ENCODE measurements around the gene PREB.

PREB gene

DNA sequence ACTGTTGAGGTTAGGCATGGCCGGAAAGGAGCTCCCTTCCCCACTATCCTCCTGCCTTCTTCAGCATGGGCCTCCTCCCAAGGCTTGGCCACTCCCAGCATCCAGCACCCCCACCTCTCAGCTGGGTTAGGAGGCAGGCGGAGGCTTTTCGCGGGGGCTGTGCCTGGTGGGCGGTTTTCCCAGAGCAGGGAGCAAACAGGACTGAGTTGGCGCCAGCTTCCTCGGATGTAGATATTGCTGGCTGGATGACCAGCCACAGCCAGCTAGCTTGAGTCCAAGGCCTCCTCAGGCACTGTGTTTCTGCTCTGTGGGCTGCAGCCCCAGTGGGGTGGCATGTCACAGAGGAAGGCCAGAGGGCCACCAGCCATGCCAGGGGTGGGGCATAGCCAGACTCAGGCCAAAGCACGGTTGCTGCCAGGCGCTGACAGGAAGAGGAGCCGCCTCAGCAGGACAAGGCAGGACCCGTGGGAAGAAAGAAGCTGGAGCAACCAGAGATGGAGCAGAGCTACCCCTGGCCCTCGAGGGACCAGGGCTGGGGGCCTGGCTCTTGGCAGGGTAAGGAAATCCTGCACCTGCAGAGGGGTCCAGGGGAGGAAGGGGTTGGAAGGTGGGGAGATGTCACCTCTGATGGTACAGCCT, 14.5 kb upstream of the PREB start, which contains the start of gene TCF23:
TSS of gene TCF23 (plus strand) at position 204 of the 639 bp plus-strand sequence. CDS start at position 334, 130 bp downstream.
- Histone ChIP-seq H3K36me3 (ENCODE audit: low read length) (no peaks in the 10 kb centered on the region), H2AFZ (ENCODE audit: low read depth, low read length, severe bottlenecking) (no peak within 1 kb of the TSS), H3K9me2 (replicated peaks; ENCODE audit: insufficient read depth, low read length) (no peaks in the 10 kb centered on the region), H3K27me3 (ENCODE audit: low read length) (no peaks in the 10 kb centered on the region), H3K4me3 (ENCODE audit: insufficient read depth, low read length, poor library complexity, severe bottlenecking) (no peak within 1 kb of the TSS), H3K9me3 (ENCODE audit: insufficient read depth, low read length) (no peaks in the 10 kb centered on the region), H3K79me2 (ENCODE audit: insufficient read depth, low read length) (no peaks in the 10 kb centered on the region), H3K9ac (ENCODE audit: low read length) (no peak within 1 kb of the TSS), H3F3A (ENCODE audit: insufficient read depth) (no peaks in the 10 kb centered on the region), H4K20me1 (ENCODE audit: low read depth, low read length) (no peaks in the 10 kb centered on the region), H3K27ac (ENCODE audit: low read depth, low read length) (no peak within 1 kb of the TSS), H3K4me2 (ENCODE audit: low read depth, low read length, poor library complexity, severe bottlenecking) (no peak within 1 kb of the TSS)
- no peak for TF ChIP-seq EZH2phosphoT487 (conservative IDR thresholded peaks at IDR 0.05; ENCODE audit: low read length)
- TF ChIP-seq, protein P1, sequence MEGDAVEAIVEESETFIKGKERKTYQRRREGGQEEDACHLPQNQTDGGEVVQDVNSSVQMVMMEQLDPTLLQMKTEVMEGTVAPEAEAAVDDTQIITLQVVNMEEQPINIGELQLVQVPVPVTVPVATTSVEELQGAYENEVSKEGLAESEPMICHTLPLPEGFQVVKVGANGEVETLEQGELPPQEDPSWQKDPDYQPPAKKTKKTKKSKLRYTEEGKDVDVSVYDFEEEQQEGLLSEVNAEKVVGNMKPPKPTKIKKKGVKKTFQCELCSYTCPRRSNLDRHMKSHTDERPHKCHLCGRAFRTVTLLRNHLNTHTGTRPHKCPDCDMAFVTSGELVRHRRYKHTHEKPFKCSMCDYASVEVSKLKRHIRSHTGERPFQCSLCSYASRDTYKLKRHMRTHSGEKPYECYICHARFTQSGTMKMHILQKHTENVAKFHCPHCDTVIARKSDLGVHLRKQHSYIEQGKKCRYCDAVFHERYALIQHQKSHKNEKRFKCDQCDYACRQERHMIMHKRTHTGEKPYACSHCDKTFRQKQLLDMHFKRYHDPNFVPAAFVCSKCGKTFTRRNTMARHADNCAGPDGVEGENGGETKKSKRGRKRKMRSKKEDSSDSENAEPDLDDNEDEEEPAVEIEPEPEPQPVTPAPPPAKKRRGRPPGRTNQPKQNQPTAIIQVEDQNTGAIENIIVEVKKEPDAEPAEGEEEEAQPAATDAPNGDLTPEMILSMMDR (IDR thresholded peaks at IDR 0.05; ENCODE audit: insufficient read depth, low read length, poor library complexity, severe bottlenecking) = no peak

DNA sequence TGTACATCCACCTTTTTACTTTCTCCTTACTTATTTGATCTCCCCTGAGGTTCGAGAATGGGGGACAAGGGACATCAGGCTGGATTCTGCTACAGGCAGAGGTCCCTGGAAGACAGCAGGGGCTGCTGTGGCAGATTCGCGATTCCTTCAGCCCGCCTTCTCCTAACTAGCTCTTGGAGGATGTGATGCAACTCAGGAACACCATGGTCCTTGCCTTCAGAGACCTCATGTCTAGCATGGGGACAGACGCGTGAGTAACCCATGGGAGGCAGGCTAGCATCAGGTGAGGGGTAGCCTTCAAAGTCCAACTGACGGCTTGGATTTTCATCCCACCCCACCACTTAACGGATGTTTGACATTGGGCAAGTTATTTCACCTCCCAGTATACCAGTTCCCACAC, 13.5 kb upstream of the PREB start:
- Histone ChIP-seq H3K9me2 (replicated peaks; ENCODE audit: insufficient read depth, low read length) (no peaks in the 10 kb centered on the region), H3K79me2 (ENCODE audit: insufficient read depth, low read length) (no peaks in the 10 kb centered on the region), H4K20me1 (ENCODE audit: low read depth, low read length) (no peaks in the 10 kb centered on the region), H3K9ac (ENCODE audit: low read length) (no peak overlapping the region), H3K27ac (ENCODE audit: low read depth, low read length) (no peak overlapping the region), H3F3A (ENCODE audit: insufficient read depth) (no peaks in the 10 kb centered on the region), H3K27me3 (ENCODE audit: low read length) (no peaks in the 10 kb centered on the region), H3K36me3 (ENCODE audit: low read length) (no peaks in the 10 kb centered on the region), H3K4me2 (ENCODE audit: low read depth, low read length, poor library complexity, severe bottlenecking) (no peak overlapping the region), H2AFZ (ENCODE audit: low read depth, low read length, severe bottlenecking) (no peak overlapping the region), H3K4me3 (ENCODE audit: insufficient read depth, low read length, poor library complexity, severe bottlenecking) (no peak overlapping the region), H3K9me3 (ENCODE audit: insufficient read depth, low read length) (no peaks in the 10 kb centered on the region)
- no peak for TF ChIP-seq EZH2phosphoT487 (conservative IDR thresholded peaks at IDR 0.05; ENCODE audit: low read length)
- TF ChIP-seq, protein P1 (IDR thresholded peaks at IDR 0.05; ENCODE audit: insufficient read depth, low read length, poor library complexity, severe bottlenecking) = no peak

DNA sequence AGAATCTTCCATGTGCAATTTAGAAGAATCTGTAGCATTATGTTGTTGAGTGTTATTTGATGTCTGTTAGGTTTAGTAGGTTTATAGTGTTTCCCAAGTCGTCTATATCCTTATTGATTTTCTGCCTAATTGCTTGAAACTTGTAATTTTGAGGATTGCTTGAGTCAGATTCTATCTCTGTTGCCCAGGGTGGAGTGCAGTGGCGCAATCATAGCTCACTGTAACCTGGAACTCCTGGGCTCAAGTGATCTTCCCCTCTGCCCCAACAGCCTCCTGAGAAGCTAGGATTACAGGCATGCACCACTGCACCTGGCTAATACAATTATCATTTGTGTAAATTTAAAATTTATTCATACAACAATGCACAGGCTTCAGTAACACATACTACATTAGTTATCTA, 11.2 kb upstream of the PREB start:
- Histone ChIP-seq H3F3A (ENCODE audit: insufficient read depth) (no peaks in the 10 kb centered on the region), H3K79me2 (ENCODE audit: insufficient read depth, low read length) (no peaks in the 10 kb centered on the region), H4K20me1 (ENCODE audit: low read depth, low read length) (no peaks in the 10 kb centered on the region), H3K9ac (ENCODE audit: low read length) (no peak overlapping the region), H3K36me3 (ENCODE audit: low read length) (no peaks in the 10 kb centered on the region), H3K27ac (ENCODE audit: low read depth, low read length) (no peak overlapping the region), H3K4me2 (ENCODE audit: low read depth, low read length, poor library complexity, severe bottlenecking) (no peak overlapping the region), H2AFZ (ENCODE audit: low read depth, low read length, severe bottlenecking) (no peak overlapping the region), H3K27me3 (ENCODE audit: low read length) (no peaks in the 10 kb centered on the region), H3K9me2 (replicated peaks; ENCODE audit: insufficient read depth, low read length) (no peaks in the 10 kb centered on the region), H3K4me3 (ENCODE audit: insufficient read depth, low read length, poor library complexity, severe bottlenecking) (no peak overlapping the region), H3K9me3 (ENCODE audit: insufficient read depth, low read length) (no peaks in the 10 kb centered on the region)
- TF ChIP-seq, protein P1 (IDR thresholded peaks at IDR 0.05; ENCODE audit: insufficient read depth, low read length, poor library complexity, severe bottlenecking) = no peak
- TF ChIP-seq EZH2phosphoT487 (conservative IDR thresholded peaks at IDR 0.05; ENCODE audit: low read length) = no peak
